ENCODE measurements around the gene WNT3A.

DNA sequence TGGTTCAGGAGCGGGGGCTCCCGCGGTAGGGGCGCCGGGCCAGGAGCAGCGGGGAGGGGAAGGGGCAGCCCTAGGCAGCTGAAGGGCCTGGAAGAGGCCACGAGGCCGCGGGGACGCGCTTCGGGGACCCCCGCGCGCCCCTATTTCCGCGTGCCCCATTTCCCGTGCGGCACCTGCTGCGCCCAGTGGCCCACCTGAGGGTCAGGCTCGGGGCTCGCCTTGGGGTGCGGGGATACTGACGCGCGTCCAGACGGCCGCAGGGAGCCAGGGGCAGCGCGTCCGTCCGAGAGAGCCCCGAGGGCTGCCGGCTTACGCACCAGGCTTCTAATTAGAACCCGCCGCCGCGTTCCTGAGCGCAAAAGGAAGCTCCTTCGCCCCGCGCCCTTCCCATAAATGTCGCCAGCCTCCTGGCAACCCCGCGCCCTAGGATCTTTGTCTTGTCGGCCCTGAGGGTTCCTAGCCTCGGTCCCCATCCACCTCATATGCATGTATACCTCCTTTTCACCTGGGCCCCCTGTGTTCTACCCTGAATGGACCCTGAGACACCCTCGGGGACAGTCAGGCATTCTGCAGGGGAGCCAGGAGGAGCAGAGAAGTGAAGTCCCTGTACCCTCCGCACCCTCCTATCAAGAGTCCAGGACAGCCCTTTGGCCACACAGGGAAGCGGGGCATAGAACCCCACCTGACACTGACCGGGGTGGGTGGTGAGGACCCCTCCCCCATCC is 1.8 kb downstream of the WNT3A start:
- TF ChIP-seq, protein P1, sequence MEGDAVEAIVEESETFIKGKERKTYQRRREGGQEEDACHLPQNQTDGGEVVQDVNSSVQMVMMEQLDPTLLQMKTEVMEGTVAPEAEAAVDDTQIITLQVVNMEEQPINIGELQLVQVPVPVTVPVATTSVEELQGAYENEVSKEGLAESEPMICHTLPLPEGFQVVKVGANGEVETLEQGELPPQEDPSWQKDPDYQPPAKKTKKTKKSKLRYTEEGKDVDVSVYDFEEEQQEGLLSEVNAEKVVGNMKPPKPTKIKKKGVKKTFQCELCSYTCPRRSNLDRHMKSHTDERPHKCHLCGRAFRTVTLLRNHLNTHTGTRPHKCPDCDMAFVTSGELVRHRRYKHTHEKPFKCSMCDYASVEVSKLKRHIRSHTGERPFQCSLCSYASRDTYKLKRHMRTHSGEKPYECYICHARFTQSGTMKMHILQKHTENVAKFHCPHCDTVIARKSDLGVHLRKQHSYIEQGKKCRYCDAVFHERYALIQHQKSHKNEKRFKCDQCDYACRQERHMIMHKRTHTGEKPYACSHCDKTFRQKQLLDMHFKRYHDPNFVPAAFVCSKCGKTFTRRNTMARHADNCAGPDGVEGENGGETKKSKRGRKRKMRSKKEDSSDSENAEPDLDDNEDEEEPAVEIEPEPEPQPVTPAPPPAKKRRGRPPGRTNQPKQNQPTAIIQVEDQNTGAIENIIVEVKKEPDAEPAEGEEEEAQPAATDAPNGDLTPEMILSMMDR (IDR thresholded peaks at IDR 0.05): no peak
- TF ChIP-seq POLR2A (IDR thresholded peaks at IDR 0.05): no peak
